CD14-positive monocyte (primary cell): ENCODE data around the gene PRODH2. TPM values are rescaled to one million over a fixed set of nuclear protein-coding genes. Genes with fewer than 3 reads are reported as not detected.
A peak's percentile ranks its signal among the peaks of the same experiment; 100 is the strongest.

Experiments
- DNase-seq, 3 donors: peaks; one replicate each; pipeline ENCODE4 v3.0.0-alpha.2; 2011 to 2022
- H2AFZ ChIP-seq: 2 replicates; pipeline ENCODE4 v1.6.0; 2012; ENCODE audit warnings: mild to moderate bottlenecking, low read depth, low read length, inconsistent platforms; ENCODE audit not compliant: insufficient read depth, poor library complexity, severe bottlenecking
- H3K27ac ChIP-seq, 2 donors: 1 replicate in 1 of 2; 2 replicates in 1 of 2; pipeline ENCODE4 v1.5.1; 2012 to 2013; ENCODE audit warnings: low read length in 2 of 2, control low read depth in 1 of 2, inconsistent platforms in 1 of 2, low read depth in 1 of 2, mild to moderate bottlenecking in 1 of 2
- H3K27me3 ChIP-seq, 2 donors: one replicate each; pipeline versions ENCODE4 v1.6.0 to v1.6.1; 2011 to 2013; ENCODE audit warnings: low read length in 2 of 2; ENCODE audit not compliant: control insufficient read depth in 2 of 2, insufficient read depth in 2 of 2
- H3K36me3 ChIP-seq, 2 donors: replicated peaks in 1 of 2; 1 replicate in 1 of 2; 2 replicates in 1 of 2; pipeline versions ENCODE4 v1.5.1 to v1.6.1; 2012 to 2013; ENCODE audit warnings: low read length in 2 of 2, control low read depth in 1 of 2, inconsistent platforms in 1 of 2, mild to moderate bottlenecking in 1 of 2; ENCODE audit not compliant: insufficient read depth in 2 of 2, control insufficient read depth in 1 of 2
- H3K4me1 ChIP-seq, 2 donors: 1 replicate in 1 of 2; 2 replicates in 1 of 2; pipeline versions ENCODE4 v1.5.1 to v1.6.1; 2012 to 2013; ENCODE audit warnings: low read length in 2 of 2, control low read depth in 1 of 2, inconsistent platforms in 1 of 2, mild to moderate bottlenecking in 1 of 2, moderate library complexity in 1 of 2; ENCODE audit not compliant: insufficient read depth in 2 of 2, control insufficient read depth in 1 of 2
- H3K4me2 ChIP-seq: replicated peaks from 2 replicates; pipeline ENCODE3; 2012; ENCODE audit warnings: low read length, moderate library complexity, mild to moderate bottlenecking; ENCODE audit not compliant: poor library complexity, severe bottlenecking; ENCODE audit errors: extremely low read depth
- H3K4me3 ChIP-seq, 3 experiments: fragments of 200-600 bp in 1 of 3; sonication (generic) in 1 of 3; replicated peaks in 1 of 3; 1 replicate in 2 of 3; 2 replicates in 1 of 3; pipeline ENCODE4 v1.5.1; 2011 to 2013; ENCODE audit warnings: low read length in 3 of 3, mild to moderate bottlenecking in 3 of 3, control low read depth in 2 of 3, low read depth in 2 of 3, inconsistent platforms in 1 of 3, moderate library complexity in 1 of 3
- H3K79me2 ChIP-seq: 2 replicates; pipeline ENCODE4 v1.6.0; 2012; ENCODE audit warnings: mild to moderate bottlenecking, control low read depth, inconsistent platforms, low read length, moderate library complexity; ENCODE audit not compliant: insufficient read depth
- H3K9ac ChIP-seq: 2 replicates; pipeline ENCODE4 v1.6.0; 2017; ENCODE audit warnings: low read length, mild to moderate bottlenecking; ENCODE audit not compliant: insufficient read depth, poor library complexity, severe bottlenecking
- H3K9me3 ChIP-seq, 2 donors: replicated peaks in 1 of 2; 1 replicate in 1 of 2; 2 replicates in 1 of 2; pipeline versions ENCODE4 v1.5.1 to v1.6.1; 2012 to 2013; ENCODE audit warnings: low read length in 2 of 2, control low read depth in 1 of 2; ENCODE audit not compliant: control insufficient read depth in 1 of 2, insufficient read depth in 1 of 2
- H4K20me1 ChIP-seq: 2 replicates; pipeline ENCODE4 v1.6.0; 2012; ENCODE audit warnings: mild to moderate bottlenecking, low read length, control low read depth, moderate library complexity; ENCODE audit not compliant: insufficient read depth
- H3K27ac Mint-ChIP-seq, 7 donors: one replicate each; pipeline ENCODE4 v1.8.0; 2020; ENCODE audit warnings: mild to moderate bottlenecking in 7 of 7, mixed read lengths in 7 of 7, moderate library complexity in 6 of 7, inconsistent platforms in 2 of 7
- H3K27me3 Mint-ChIP-seq, 3 donors: one replicate each; pipeline ENCODE4 v1.8.0; 2021 to 2022; ENCODE audit warnings: low read depth in 3 of 3, mild to moderate bottlenecking in 3 of 3, mixed read lengths in 3 of 3, moderate library complexity in 3 of 3, inconsistent platforms in 1 of 3
- H3K36me3 Mint-ChIP-seq, 2 donors: one replicate each; pipeline ENCODE4 v1.8.0; 2020; ENCODE audit warnings: mixed read lengths in 2 of 2, inconsistent platforms in 1 of 2, mild to moderate bottlenecking in 1 of 2
- H3K4me1 Mint-ChIP-seq: one replicate; pipeline ENCODE4 v1.8.0; 2020; ENCODE audit warnings: mild to moderate bottlenecking, mixed read lengths
- H3K4me3 Mint-ChIP-seq, 2 donors: one replicate each; pipeline ENCODE4 v1.8.0; 2020; ENCODE audit warnings: mild to moderate bottlenecking in 2 of 2, mixed read lengths in 2 of 2, moderate library complexity in 1 of 2
- H3K9me3 Mint-ChIP-seq, 7 donors: one replicate each; pipeline ENCODE4 v1.8.0; 2020 to 2022; ENCODE audit warnings: mixed read lengths in 7 of 7, mild to moderate bottlenecking in 6 of 7, moderate library complexity in 6 of 7, inconsistent platforms in 2 of 7
- CTCF ChIP-seq: fragments of 200-600 bp; IDR thresholded peaks from one replicate; pipeline ENCODE4 v1.8.0; 2022; ENCODE audit warnings: antibody characterized with exemption, mild to moderate bottlenecking
- WGBS: methylation state at CpG from one replicate; pipeline ENCODE4 v1.1.5; 2013; ENCODE audit warnings: missing lambda C conversion rate; ENCODE audit not compliant: insufficient coverage; 5-methylcytosine and 5-hydroxymethylcytosine counted together
- intact Hi-C, 2 donors: fragments of 100-400 bp; cut with micrococcal nuclease; formaldehyde crosslinking; loops; one replicate each; pipeline versions ENCODE4 v1.15.0 to v1.15.1; 2023
- polyA plus RNA-seq, 3 donors: library from polyadenylated mRNA; depleted of rRNA in 1 of 3; unstranded in 2 of 3; stranded (reverse) in 1 of 3; fragments of 300-500 nt in 2 of 3; fragments of >200 nt in 1 of 3; fragmentation: Illumina TruSeq in 2 of 3; gene quantifications; 1 replicate in 2 of 3; 2 replicates in 1 of 3; pipeline ENCODE4 v1.2.3, GENCODE V29; 2012 to 2021

Gene PRODH2
- polyA plus RNA-seq, 3 donors: not detected

GRCh38 chr19:35856546-35857149 lies 44.0 kb upstream of the PRODH2 start, which contains the start of gene KIRREL2:
Gene KIRREL2 (plus strand): TSS chr19:35856911. CDS start chr19:35857120, 209 bp downstream.
- under 1% methylated on average over 42 of the region's 42 CpGs for WGBS
- intact Hi-C loops: no loop called here

More at GRCh38 chr19:35856546-35857149, 44.0 kb upstream of the PRODH2 start, which contains the start of gene KIRREL2:
- Mint-ChIP-seq H3K27me3 (peaks cover 73 to 100% (median 83%) of the 10 kb centered on the region in 3 donors), H3K9me3 (peaks cover 0 to 24% (median 6%) of the 10 kb centered on the region in 7 donors), H3K4me1 (peaks cover 6% of the 10 kb centered on the region), H3K27ac (no peak within 1 kb of the TSS), H3K4me3 (peak within 1 kb of the TSS; percentile 74 to 88), H3K36me3 (no peaks in the 10 kb centered on the region)
- DNase-seq: no peak
- no peaks in the 10 kb centered on the region for H3K79me2 ChIP-seq
- H3K27ac ChIP-seq: no peak within 1 kb of the TSS
- H2AFZ ChIP-seq: peak within 1 kb of the TSS; percentile 76
- peaks cover 5 to 14% of the 10 kb centered on the region in 2 donors for H3K4me1 ChIP-seq
- H3K27me3 ChIP-seq: peaks cover 32 to 77% of the 10 kb centered on the region in 2 donors
- no peaks in the 10 kb centered on the region for H3K36me3 ChIP-seq
- H3K4me2 ChIP-seq: peak within 1 kb of the TSS; percentile 82
- no peak for TF ChIP-seq CTCF
- peak within 1 kb of the TSS; percentile 36 to 74 (median 37) for H3K4me3 ChIP-seq
- H3K9me3 ChIP-seq: peaks cover 0 to 13% of the 10 kb centered on the region in 2 donors
- H4K20me1 ChIP-seq: no peaks in the 10 kb centered on the region
- peak within 1 kb of the TSS; percentile 57 for H3K9ac ChIP-seq
